Activated CD4-positive, CD25-positive, alpha-beta regulatory T cell treated with anti-CD3 and anti-CD28 coated beads, Interleukin-2, amount 50 U/mL, for 72 hours (primary cell): Measurements from ENCODE around the gene MISP.
"Not testable (repeated sequence)": the region's sequence is repeated elsewhere in the genome, so short reads cannot be mapped to it uniquely, and the experiment has no call there.

Experiments
- DNase-seq: peaks from one replicate; pipeline ENCODE4 v3.0.0; 2021

The MISP gene, protein sequence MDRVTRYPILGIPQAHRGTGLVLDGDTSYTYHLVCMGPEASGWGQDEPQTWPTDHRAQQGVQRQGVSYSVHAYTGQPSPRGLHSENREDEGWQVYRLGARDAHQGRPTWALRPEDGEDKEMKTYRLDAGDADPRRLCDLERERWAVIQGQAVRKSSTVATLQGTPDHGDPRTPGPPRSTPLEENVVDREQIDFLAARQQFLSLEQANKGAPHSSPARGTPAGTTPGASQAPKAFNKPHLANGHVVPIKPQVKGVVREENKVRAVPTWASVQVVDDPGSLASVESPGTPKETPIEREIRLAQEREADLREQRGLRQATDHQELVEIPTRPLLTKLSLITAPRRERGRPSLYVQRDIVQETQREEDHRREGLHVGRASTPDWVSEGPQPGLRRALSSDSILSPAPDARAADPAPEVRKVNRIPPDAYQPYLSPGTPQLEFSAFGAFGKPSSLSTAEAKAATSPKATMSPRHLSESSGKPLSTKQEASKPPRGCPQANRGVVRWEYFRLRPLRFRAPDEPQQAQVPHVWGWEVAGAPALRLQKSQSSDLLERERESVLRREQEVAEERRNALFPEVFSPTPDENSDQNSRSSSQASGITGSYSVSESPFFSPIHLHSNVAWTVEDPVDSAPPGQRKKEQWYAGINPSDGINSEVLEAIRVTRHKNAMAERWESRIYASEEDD

GRCh38 chr19:750640-751423 lies at the start of gene MISP:
Gene MISP (plus strand): TSS chr19:751112. CDS start chr19:756947, 5,835 bp downstream.
- no peak for DNase-seq

- not testable (repeated sequence) for DNase-seq
Measured at GRCh38 chr19:702847-703246, 48.1 kb upstream of the MISP start.

GRCh38 chr19:703329-703650 lies 47.6 kb upstream of the MISP start:
- DNase-seq: no peak

DNA sequence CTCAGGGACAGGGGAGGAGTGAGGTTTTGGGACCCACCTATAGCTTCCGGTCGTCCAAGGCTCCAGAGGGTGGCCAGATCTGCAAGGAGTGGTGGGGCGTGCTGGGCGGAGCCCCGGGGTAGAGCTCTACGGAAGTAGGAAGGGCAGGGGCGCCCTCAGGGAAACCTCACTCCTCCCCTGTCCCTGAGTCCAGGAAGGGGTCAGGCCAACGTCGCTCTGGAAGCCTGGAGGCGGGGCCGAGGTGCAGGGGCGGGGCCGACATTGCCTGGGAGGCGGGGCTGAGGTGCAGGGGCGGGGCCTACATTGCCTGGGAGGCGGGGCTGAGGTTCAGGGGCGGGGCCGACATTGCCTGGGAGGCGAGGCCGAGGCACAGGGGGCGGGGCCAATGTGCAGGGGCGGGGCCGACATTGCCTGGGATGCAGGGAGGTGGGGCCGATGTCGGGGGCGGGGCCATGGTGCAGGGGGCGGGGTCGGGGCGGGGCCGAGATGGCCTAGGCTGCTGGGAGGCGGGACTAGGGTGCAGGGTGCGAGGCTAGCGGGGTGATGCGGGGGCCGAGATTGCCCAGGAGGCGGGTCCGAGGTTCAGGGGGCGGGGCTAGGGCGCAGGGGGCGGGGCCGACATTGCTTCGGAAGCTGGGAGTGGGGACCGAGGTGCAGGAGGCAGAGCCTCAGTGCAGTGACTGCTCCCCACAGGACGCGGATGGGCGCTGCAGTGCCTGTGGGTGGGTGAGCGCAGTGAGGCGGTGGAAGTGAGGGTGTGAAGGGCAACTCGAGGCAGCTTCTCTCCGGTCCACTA lies 47.1 kb upstream of the MISP start:
- DNase-seq: peak; percentile 72

GRCh38 chr19:704447-704741 lies 46.5 kb upstream of the MISP start:
- DNase-seq: no peak

DNA sequence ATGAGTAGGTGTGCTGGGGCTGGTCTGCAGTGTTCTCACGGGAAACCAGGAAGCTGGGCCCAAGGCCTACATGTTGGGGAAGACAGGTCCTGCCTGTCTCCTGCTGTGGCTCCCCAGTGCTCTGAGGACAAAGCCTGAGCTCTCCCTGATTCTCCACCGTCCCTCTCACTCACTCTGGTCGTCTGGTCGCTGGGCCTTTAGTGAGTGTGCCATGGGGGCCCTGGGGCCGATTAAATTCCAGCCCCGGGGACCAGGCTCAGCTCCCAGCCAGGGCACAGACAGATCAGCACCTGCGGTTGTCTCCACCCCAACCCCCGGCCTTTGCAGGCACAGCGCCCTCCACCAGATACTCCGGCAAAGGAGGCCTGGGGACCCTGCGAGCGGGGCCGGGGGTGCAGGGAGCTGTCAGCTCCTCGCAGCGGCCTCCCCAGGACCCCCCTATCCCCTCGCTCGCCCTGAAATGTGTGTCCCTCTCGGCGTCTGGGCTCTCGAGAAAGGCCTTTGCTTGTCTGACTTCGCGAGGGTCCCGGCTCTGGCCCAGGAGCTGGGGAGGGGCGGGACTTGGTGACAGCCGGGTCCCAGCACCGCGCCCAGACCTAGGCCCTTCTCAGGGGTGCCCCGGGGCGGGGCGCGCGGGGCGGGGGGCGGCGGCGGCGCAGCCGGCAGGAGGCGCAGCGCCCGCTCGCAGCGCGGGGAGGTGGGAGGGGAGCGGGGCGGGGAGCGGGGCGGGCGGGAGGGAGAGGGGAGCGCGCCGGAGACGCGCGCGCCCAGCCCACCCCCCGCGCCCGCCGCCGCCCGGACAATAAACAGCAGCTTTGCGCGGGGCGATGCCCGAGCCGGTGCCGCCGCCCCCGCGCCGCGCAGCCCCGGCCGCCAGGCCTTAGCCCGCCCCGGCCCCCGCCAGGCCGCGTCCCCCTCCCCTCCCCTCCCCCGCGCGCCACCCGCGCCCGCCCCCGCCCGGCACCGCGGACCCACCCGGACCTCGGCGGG lies 42.5 kb upstream of the MISP start, which contains the start of gene PALM:
TSS of gene PALM (plus strand) at position 782 of the 990 bp plus-strand sequence. CDS start 212 bp downstream, outside the sequence.
- no peak for DNase-seq

- no peak for DNase-seq
Measured at GRCh38 chr19:709196-709964, 41.5 kb upstream of the MISP start.

GRCh38 chr19:709965-710571 lies 40.8 kb upstream of the MISP start:
- DNase-seq: no peak

- DNase-seq: no peak
Measured at GRCh38 chr19:710767-711166, 40.1 kb upstream of the MISP start.

DNA sequence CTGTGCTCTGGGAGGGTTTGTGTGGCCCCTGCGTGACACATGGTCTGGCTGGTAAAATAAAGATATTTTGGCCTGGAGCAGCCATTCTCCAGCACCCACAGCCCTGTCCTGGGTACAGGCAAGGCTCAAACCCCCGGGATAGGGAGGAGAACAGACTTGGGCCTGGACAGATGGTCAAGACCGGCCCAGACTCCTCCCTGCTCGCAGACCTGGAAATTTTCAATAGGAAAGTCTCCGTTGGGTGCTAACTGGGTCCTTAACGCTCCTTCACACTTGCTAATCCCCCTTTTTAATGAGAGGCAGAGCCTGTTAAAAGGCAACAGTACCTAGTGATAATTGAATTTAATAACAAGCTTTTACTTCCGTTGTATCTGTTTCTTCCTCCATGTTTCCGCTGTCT lies 39.7 kb upstream of the MISP start:
- DNase-seq: no peak

DNA sequence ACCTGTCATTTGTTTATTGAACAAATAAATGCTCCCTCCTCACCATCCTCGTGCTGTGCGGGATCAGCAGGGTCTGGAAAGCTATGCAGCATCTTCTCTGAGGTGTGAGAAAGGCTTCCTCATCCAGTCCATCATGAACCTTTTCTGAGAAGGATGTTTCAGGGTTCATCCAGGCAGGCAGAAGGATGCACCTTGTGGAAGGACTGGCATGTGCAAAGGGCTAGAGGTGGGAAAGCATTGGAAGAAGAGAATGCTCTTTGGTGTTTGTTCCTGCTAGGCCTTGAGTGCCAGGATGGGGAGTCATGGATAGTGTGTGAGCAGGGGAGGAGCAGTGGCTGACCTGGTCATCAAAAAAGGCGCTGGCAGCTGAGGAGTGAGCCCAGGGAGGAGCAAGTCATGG lies 35.6 kb upstream of the MISP start:
- no peak for DNase-seq

DNA sequence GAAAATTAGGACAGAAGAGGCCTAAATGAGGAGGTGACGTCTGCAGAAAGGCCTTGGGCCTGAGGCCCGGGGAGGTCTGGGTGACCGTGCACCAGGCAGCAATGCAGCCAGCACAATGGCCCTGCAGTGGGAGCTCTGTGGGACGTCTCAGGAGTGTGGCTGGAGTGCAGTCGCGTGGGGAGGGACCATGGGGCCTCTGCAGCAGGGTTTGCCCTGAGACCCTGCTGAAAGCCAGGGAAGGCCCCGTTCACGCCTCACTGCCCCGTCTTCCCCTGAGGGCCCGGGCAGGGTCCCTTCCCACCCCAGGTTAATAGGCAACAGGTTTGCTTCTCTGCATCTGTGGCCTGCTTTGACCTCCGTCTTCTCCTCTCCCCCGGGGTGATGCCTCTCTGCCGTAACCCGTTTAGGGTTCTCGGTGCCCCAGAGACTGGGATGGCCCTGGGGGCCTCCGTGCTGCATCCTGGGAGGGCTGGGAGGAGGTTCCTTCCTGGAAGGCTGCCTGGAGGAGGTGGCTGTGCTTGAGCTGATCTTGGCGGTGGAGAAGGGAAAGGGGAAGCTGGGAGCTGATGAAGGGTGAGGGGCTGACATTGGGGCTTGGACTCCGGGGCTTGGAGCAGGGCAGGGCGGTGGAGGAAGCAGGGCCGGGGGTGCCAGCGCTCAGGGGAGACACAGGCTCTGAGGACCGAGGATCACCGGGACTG lies 32.5 kb upstream of the MISP start:
- no peak for DNase-seq

DNA sequence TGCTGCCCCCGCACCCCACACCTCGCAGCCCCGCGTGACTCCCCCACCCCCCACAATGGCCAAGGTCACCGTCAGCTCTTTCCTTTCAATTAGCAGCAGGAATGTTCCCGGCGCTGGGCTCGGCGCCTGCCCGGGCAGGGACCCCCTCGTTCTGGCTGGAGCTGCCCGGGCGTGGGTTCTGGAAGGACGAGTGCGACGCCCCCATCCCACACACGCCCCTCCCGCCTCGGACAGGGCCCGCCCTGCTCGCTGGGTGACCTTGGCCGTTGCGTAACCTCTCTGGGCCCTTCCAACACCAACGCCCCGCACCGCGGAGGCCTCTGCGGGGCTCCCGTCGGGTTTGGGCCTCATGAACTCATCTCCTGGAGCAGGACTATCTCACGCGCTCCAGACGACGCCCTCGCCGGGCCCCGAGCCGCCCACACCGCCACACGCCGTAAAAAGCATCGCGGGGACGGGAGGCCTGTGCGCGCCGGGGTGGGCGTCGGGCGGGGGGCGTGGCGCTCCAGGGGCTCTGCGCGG lies 31.9 kb upstream of the MISP start:
- DNase-seq: no peak

- DNase-seq: no peak
Measured at GRCh38 chr19:719636-720344, 31.1 kb upstream of the MISP start.

GRCh38 chr19:720345-721160 lies 30.4 kb upstream of the MISP start:
- no peak for DNase-seq

- no peak for DNase-seq
Measured at GRCh38 chr19:722553-723101, 28.3 kb upstream of the MISP start.

- no peak for DNase-seq
Measured at GRCh38 chr19:723247-723646, 27.7 kb upstream of the MISP start.

DNA sequence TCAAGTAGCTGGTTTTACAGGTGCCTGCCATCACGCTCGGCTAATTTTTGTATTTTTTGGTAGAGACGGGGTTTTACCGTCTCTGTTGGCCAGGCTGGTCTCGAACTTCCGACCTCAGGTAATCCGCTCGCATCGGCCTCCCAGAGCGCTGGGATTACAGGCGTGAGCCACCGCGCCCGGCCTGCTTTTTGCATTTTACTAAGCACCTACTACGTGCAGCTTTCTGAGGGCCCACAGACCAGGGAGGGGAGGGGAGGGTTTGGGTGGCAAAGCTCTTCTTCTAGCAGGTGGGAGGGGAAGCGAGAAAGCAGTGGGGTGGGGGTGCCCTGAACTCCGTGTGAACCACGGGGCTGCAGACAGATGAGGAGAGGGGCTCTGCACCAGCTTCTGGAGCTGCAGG lies 27.2 kb upstream of the MISP start:
- DNase-seq: no peak
